Hepatocyte (in vitro differentiated cells): ENCODE data around the gene SLC39A11.

Source experiments
- CTCF ChIP-seq: fragments of 200-600 bp; sonication (generic); IDR thresholded peaks from 2 replicates; pipeline ENCODE4 v1.5.1; 2016; ENCODE audit warnings: antibody characterized with exemption, mild to moderate bottlenecking; ENCODE audit not compliant: poor library complexity
- EZH2 ChIP-seq: fragments of 200-600 bp; sonication (generic); IDR thresholded peaks from 2 replicates; pipeline ENCODE4 v1.6.1; 2016; ENCODE audit warnings: antibody characterized with exemption, mild to moderate bottlenecking, borderline replicate concordance

- TF ChIP-seq CTCF = no peak
- TF ChIP-seq EZH2 = no peak
Measured at GRCh38 chr17:72613806-72614292, 478.6 kb downstream of the SLC39A11 start.
